SU-DHL-6 (cell line): Measurements from ENCODE around the gene SMIM10L2A.

Source experiments
- CTCF ChIP-seq: fragments of 200-600 bp; sonication (generic); IDR thresholded peaks from one replicate; pipeline ENCODE4 v1.5.1; 2017; ENCODE audit warnings: antibody characterized with exemption, mild to moderate bottlenecking, low read length, moderate library complexity; ENCODE audit not compliant: insufficient read depth, poor library complexity, severe bottlenecking
- EZH2phosphoT487 ChIP-seq: fragments of 200-600 bp; sonication (generic), shearing (Covaris generic); conservative IDR thresholded peaks from 2 replicates; pipeline ENCODE4 v1.6.1; 2018; ENCODE audit warnings: mild to moderate bottlenecking, antibody characterized with exemption, low read length, moderate library complexity, mixed read lengths

- TF ChIP-seq CTCF (no peak), EZH2phosphoT487 (no peak)
Measured at GRCh38 chrX:135436966-135437866, 15.5 kb downstream of the SMIM10L2A start.
